ENCODE results near the gene PLEKHO2. TPM values are rescaled to one million over a fixed set of nuclear protein-coding genes. Genes with fewer than 3 reads are reported as not detected.

The PLEKHO2 gene
- total RNA-seq, 1 donor from 2014 or later = 8.8 TPM

GRCh38 chr15:64804619-64805018 is 37.1 kb upstream of the PLEKHO2 start:
- TF ChIP-seq CTCF (IDR thresholded peaks at IDR 0.05; ENCODE audit: unreplicated experiment) = no peak
- Mint-ChIP-seq H3K36me3 (no peaks in the 10 kb centered on the region), H3K9me3 (no peaks in the 10 kb centered on the region), H3K27me3 (ENCODE audit: low read depth) (no peaks in the 10 kb centered on the region), H3K4me3 (no peak overlapping the region), H3K4me1 (peaks cover 16% of the 10 kb centered on the region), H3K27ac (no peak overlapping the region)
- no peak for DNase-seq (ENCODE audit: low spot score in 2 of 2, unreplicated experiment in 2 of 2)

- no peak for TF ChIP-seq CTCF (IDR thresholded peaks at IDR 0.05; ENCODE audit: unreplicated experiment)
- peak overlapping the region; percentile 3 for H3K27ac Mint-ChIP-seq
- no peak overlapping the region for H3K4me3 Mint-ChIP-seq
Measured at GRCh38 chr15:64806509-64806908, 35.2 kb upstream of the PLEKHO2 start.

GRCh38 chr15:64807051-64807749 is 34.5 kb upstream of the PLEKHO2 start:
- no peak for TF ChIP-seq CTCF (IDR thresholded peaks at IDR 0.05; ENCODE audit: unreplicated experiment)
- Mint-ChIP-seq H3K27ac (peak overlapping the region; percentile 37), H3K36me3 (no peaks in the 10 kb centered on the region), H3K4me3 (no peak overlapping the region), H3K9me3 (no peaks in the 10 kb centered on the region), H3K4me1 (peaks cover 11% of the 10 kb centered on the region), H3K27me3 (ENCODE audit: low read depth) (no peaks in the 10 kb centered on the region)
- no peak for DNase-seq (ENCODE audit: low spot score in 2 of 2, unreplicated experiment in 2 of 2)

More at GRCh38 chr15:64806509-64806908, 35.2 kb upstream of the PLEKHO2 start:
- DNase-seq (ENCODE audit: low spot score in 2 of 2, unreplicated experiment in 2 of 2) = no peak
- H3K27me3 Mint-ChIP-seq (ENCODE audit: low read depth) = no peaks in the 10 kb centered on the region
- no peaks in the 10 kb centered on the region for H3K9me3 Mint-ChIP-seq
- peaks cover 17% of the 10 kb centered on the region for H3K4me1 Mint-ChIP-seq
- H3K36me3 Mint-ChIP-seq = no peaks in the 10 kb centered on the region

- no peak for TF ChIP-seq CTCF (IDR thresholded peaks at IDR 0.05; ENCODE audit: unreplicated experiment)
- H3K4me1 Mint-ChIP-seq = peaks cover 13% of the 10 kb centered on the region
- no peak for DNase-seq (ENCODE audit: low spot score in 2 of 2, unreplicated experiment in 2 of 2)
- no peaks in the 10 kb centered on the region for H3K36me3 Mint-ChIP-seq
- H3K27ac Mint-ChIP-seq = no peak overlapping the region
- no peak overlapping the region for H3K4me3 Mint-ChIP-seq
- no peaks in the 10 kb centered on the region for H3K9me3 Mint-ChIP-seq
- no peaks in the 10 kb centered on the region for H3K27me3 Mint-ChIP-seq (ENCODE audit: low read depth)
Measured at GRCh38 chr15:64807751-64808222, 33.9 kb upstream of the PLEKHO2 start.

GRCh38 chr15:64808785-64809453 is 32.8 kb upstream of the PLEKHO2 start:
- Mint-ChIP-seq H3K9me3 (no peaks in the 10 kb centered on the region), H3K27me3 (ENCODE audit: low read depth) (no peaks in the 10 kb centered on the region), H3K27ac (no peak overlapping the region), H3K4me1 (peaks cover 17% of the 10 kb centered on the region), H3K4me3 (no peak overlapping the region), H3K36me3 (no peaks in the 10 kb centered on the region)
- no peak for TF ChIP-seq CTCF (IDR thresholded peaks at IDR 0.05; ENCODE audit: unreplicated experiment)
- DNase-seq (ENCODE audit: low spot score in 2 of 2, unreplicated experiment in 2 of 2) = no peak
